Fibroblast of villous mesenchyme (primary cell): ENCODE results near the gene MACROH2A1. TPM values are rescaled to one million over a fixed set of nuclear protein-coding genes. Genes with fewer than 3 reads are reported as not detected.

ENCODE experiments used
- DNase-seq: peaks from one replicate; pipeline ENCODE4 v3.0.0-alpha.2; 2010; ENCODE audit warnings: low read depth
- H3K4me3 ChIP-seq: 2 replicates; pipeline ENCODE4 v1.5.1; 2011; ENCODE audit warnings: low read depth, mild to moderate bottlenecking, low read length
- CTCF ChIP-seq: IDR thresholded peaks from 2 replicates; pipeline ENCODE4 v1.5.1; 2012; ENCODE audit warnings: low read depth, mild to moderate bottlenecking, low read length; ENCODE audit not compliant: insufficient read depth
- total RNA-seq: library from RNA; depleted of rRNA; stranded (reverse); fragments of >200 nt; gene quantifications from 2 replicates; pipeline ENCODE4 v1.2.3, GENCODE V29; 2012

MACROH2A1 gene
- total RNA-seq, 1 donor, result 161 TPM

- TF ChIP-seq CTCF, result no peak
- DNase-seq, result no peak
- H3K4me3 ChIP-seq, result no peak overlapping the region
Measured at GRCh38 chr5:135435467-135436330, 36.7 kb upstream of the MACROH2A1 start.

GRCh38 chr5:135434591-135435466, 35.8 kb upstream of the MACROH2A1 start:
- peak; percentile 59 for DNase-seq
- peak overlapping the region; percentile 17 for H3K4me3 ChIP-seq
- TF ChIP-seq CTCF, result no peak

- TF ChIP-seq CTCF, result no peak
- DNase-seq, result peak; percentile 66
- no peak overlapping the region for H3K4me3 ChIP-seq
Measured at GRCh38 chr5:135433681-135434426, 34.8 kb upstream of the MACROH2A1 start.

GRCh38 chr5:135432113-135432512, 33.1 kb upstream of the MACROH2A1 start:
- TF ChIP-seq CTCF, result no peak
- no peak overlapping the region for H3K4me3 ChIP-seq
- DNase-seq, result no peak

GRCh38 chr5:135430135-135430437, 31.1 kb upstream of the MACROH2A1 start:
- no peak for TF ChIP-seq CTCF
- H3K4me3 ChIP-seq, result no peak overlapping the region
- no peak for DNase-seq

GRCh38 chr5:135429301-135430134, 30.5 kb upstream of the MACROH2A1 start:
- peak; percentile 84 for DNase-seq
- TF ChIP-seq CTCF, result no peak
- H3K4me3 ChIP-seq, result no peak overlapping the region
